GM18507 (cell line): ENCODE data around the gene FGD2.
A peak's percentile ranks its signal among the peaks of the same experiment; 100 is the strongest.
"Not testable (repeated sequence)": the region's sequence is repeated elsewhere in the genome, so short reads cannot be mapped to it uniquely, and the experiment has no call there.

Source experiments
- DNase-seq: peaks from one replicate; pipeline ENCODE4 v3.0.0; 2011; ENCODE audit warnings: low read depth; ENCODE audit not compliant: insufficient read length; ENCODE audit errors: extremely low spot score
- FAIRE-seq: peaks from 2 replicates; lab custom pipeline; 2011; peaks lifted over from hg19 to GRCh38; lab: Jason Lieb, UNC

The FGD2 gene

DNA sequence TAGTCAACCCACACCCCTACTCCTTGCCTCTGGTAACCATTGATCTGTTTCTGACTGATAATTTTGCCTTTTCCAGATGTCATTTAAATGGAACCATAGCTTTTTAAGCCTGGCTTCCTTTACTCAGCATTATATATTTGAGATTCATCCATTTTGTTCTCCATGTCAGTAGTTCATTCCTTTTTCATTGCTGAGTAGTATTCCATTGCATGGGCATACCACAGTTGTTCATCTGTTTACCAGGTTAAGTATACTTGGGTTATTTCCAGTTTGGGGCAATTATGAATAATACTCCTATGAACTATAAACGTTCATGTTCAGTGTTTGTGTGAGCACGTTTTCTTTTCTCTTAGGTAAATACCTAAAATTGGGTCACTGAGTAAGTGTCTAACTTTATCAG is 25.1 kb downstream of the FGD2 start:
- FAIRE-seq = no peak
- no peak for DNase-seq

DNA sequence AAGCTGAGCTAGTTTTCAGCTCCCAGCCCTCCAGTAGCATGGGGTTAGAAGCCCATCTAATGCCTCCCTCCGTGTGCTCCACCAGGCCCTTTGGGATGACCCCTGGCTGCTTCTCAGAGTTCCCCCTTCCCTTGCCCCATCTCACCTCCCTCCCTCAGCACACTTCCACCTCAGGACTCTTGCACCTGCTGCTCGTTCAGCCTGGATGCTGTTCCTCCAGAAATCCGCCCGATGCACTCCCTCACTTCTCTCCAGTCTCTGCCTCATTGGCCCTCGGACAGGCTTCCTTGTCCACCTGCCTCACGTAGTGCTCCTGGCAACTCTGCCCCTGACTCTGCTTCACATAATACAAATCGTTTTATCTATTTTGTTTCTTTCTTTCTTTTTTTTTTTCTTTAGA is 26.8 kb downstream of the FGD2 start:
- no peak for FAIRE-seq
- no peak for DNase-seq

- FAIRE-seq (no peak), DNase-seq (no peak)
Measured at GRCh38 chr6:37033255-37033654, 27.8 kb downstream of the FGD2 start.

DNA sequence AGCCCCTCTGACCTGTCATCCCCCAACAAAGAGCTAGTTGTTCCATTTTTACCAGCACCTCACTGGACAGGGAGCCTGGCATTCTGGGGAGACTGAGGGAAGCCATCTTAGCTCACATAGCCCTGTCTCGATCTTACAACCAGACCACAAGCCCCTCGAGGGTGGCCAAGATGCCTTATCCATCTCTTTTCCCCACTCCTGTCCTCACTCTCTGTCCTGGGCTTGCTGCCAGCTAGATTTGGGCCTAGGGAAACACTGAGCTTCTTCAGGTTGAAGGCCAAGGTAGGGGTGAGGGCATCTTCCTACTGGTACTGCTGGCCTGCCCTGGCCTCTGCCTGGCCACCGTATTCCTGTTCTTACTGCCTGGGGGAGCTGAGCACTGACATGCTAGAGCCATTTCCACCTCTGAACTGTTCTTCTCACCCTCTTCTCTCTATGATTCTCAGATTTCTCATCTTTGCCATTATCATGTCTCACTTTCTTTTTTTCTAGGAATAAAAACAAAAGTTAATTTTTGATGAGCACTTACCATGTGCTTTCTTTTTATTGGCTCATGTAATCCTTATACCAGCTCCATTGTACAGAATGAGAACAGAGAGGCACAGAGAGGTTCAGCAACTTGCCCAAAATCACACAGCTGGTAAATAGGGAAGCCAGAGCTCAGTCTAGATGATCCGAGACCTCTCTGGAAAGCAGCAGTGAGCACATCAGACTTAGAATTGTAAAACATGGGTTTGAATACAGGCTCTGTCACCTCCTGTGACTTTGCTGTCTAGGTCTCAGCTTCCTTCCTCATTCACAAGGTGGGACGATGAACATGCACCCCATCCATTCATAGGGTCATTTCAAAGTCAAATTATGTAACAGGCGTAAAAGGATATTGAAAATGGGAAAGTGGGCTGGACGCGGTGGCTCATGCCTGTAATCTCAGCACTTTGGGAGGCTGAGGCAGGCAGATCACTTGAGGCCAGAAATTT is 28.7 kb downstream of the FGD2 start:
- FAIRE-seq (no peak), DNase-seq (no peak)

DNA sequence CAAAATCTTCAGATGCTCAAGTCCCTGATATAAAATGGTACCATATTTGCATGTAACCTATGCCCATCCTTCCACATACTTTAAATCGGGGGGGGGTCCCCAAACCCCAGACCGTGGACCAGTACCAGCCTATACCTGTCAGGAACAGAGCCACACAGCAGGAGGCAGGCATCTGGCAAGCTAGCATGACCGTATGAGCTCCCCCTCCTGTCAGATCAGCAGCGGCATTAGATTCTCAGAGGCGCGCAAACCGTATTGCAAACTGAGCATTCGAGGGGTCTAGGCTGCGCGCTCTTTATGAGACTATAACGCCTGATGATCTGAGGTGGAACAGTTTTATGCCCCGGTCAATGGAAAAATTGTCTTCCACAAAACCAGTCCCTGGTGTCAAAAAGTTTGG is 30.7 kb downstream of the FGD2 start:
- FAIRE-seq = no peak
- DNase-seq = no peak

- FAIRE-seq (no peak), DNase-seq (no peak)
Measured at GRCh38 chr6:37038292-37039198, 33.1 kb downstream of the FGD2 start.

DNA sequence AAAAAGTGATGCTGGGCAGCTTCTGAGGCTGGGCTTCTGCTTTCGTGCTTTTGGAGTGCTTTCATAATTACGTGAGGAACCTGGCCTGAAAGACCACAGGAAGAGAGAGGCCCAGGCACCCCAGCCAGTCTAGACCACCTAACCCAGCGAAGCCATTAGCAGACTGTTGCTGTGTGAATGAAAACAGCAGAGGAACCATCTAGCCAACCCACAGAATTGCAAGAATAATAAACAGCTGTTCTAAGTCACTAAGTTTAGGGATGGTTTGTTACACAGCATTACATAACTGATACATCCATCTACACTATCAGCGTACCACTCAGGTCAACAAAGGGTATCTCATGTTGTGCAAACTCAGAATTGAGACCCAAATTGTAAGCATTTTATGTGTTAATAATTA is 34.5 kb downstream of the FGD2 start:
- FAIRE-seq = no peak
- DNase-seq = no peak

- no peak for DNase-seq
- no peak for FAIRE-seq
Measured at GRCh38 chr6:37041521-37041920, 36.1 kb downstream of the FGD2 start.

- FAIRE-seq (no peak), DNase-seq (no peak)
Measured at GRCh38 chr6:37042150-37042549, 36.7 kb downstream of the FGD2 start.

DNA sequence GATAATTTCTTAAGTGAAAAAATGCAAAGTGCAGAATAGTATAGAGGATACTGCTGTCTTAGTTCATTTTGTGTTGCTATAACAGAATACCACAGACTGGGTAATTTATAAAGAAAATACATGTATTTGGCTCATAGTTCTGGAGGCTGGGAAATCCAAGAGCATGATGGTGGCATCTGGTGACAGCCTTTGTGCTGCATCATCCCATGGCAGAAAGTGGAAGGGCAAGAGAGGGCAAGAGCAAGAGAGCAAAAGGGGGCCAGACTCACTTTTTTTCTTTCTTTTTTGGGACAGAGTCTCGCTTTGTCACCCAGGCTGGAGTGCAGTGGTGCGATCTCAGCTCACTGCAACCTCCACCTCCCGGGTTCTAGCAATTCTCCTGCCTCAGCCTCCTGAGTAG is 37.6 kb downstream of the FGD2 start:
- not testable (repeated sequence) for FAIRE-seq, DNase-seq

DNA sequence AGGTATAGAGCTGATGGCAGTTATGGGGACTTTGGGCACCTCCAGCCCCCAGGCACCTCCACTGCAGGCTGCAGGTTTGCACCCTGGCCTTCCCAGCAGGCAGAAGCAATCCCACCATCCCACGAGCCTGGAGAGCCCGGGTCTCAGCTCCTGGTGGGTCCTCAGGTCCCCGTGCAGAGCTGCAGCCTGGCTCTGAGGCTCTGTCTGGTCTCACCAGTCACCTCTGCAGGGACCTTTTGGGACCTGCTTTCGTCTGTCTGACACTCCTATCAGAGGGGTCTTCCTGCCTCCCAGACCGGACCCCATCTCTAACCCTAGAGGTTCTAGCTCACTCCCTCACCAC is 41.9 kb downstream of the FGD2 start:
- FAIRE-seq (no peak), DNase-seq (no peak)

DNA sequence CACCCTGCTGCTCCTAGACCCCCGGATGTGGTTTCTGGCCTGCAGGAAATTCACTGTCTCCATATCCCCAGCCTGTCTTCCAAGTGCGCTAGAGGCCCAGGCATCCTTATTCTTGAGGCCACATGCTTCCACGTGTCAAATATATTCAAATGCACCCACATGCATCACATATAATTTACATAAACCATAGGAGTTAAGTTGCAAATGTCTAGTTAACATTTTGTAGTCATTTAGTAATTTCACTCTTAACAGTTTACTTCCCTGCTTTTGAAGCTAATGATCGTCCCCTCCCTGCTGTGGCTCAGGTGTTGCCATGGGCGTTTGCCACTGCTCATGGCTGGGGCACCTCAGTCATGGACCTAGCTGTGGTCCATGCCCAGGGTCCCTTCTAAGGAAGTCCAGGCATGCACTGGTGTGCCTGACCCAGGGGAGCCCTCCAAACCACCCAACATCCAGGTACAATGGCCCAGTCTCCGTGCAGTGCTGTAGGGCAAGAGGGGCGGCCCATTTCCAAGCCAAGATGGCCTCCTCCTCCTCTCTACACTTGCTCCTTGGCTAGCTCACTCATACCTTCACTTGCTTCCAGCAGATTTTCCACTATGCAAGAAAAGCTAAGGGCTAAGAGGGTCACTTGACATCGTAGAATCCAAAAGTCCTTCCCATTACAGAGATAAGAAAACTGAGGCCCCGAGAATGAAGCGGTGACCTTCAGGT is 42.4 kb downstream of the FGD2 start:
- FAIRE-seq (no peak), DNase-seq (no peak)

DNA sequence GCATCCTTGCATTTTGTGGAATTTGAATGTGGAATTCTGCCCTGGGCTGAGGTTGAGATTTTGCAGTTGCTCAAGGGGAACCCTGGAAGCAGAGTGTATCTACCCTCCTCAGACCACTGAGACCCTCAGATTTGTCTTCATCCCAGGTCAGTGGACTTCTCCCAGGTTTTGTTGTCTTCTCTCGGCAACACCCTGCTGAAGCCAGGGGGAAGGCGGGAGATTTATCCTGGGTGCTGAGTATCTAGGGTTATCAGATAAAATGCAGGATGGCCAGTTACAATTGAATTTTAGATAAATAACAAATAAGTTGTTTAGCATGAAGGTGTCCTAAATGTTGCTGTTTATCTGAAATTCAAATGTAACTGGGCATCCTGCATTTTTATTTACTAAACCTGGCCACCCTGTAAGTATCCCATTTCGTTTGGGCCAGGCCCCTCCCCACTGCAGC is 43.0 kb downstream of the FGD2 start:
- no peak for FAIRE-seq

DNA sequence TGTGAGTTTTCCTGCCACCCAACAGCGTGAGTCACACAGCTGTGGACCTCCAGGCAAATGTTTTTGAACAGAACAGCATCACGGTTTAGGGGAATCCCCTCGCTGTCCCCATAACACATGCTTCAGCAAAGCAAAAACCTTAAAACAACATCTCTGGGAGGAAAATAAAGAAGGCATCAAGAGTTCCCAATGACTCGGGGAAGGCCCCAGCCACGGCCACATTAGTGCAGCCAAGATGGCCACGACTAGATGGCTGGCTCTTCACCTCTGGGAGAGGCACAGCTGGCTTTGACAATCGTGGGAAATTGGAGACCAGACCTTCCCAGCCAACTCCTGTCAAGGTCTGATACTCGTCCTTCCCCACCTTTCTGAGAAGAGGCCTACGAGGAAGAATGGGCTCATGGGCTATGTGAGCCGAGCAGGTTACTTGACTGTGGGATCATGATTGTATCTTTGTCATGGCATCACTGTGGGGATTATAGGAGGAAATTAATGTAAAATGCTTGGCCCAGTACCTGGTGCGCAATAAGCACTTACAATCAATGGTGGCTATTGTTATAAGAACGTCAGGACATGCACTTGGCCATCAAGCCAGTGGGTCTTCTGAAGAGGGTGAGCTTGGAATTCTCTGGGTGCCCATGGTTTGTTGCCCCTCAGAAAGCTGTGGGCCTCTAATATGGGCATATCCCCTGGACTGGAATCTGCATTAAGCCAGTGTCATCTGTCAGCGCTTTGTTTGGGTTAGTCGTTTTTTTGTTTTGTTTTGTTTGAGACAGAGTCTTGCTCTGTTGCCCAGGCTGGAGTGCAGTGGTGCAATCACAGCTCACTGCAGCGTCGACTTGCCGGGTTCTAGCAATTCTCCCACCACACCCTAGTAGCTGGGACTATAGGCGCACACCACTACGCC is 43.6 kb downstream of the FGD2 start:
- DNase-seq = no peak
- FAIRE-seq = peak; percentile 73

More for the DNA sequence above, 43.0 kb downstream of the FGD2 start:
- DNase-seq = no peak

DNA sequence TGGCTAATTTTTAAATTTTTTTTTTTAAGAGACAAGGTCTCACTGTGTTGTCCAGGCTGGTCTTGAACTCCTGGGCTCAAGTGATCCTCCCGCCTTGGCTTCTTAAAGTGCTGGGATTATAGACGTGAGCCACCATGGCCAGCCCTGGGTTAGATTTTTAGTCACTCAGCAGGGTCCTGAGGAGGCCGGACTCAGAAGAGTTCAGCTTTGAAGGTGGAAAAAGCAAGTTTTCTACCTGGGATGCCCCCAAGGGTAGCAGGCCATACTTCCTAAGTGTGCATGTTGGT is 44.2 kb downstream of the FGD2 start:
- FAIRE-seq (no peak), DNase-seq (no peak)

- FAIRE-seq (peak; percentile 62), DNase-seq (peak; percentile 65)
Measured at GRCh38 chr6:37050045-37050853, 44.8 kb downstream of the FGD2 start.

DNA sequence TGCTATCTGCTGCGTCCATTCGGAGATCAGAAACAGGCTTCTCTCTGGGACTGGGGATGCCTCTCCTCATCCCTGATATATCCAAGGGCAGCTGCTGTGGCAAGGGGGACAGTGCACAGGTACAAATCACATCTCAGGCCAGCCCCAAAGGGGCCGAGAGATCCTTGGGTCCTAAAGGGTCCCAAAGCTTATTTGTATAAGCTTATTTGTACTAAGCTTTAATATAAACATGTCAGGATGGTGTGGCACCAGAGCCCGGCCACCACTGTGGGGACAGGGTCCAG is 45.3 kb downstream of the FGD2 start:
- FAIRE-seq = no peak

More for the DNA sequence above, 45.3 kb downstream of the FGD2 start:
- no peak for DNase-seq
